HG02588 (cell line): ENCODE data around the gene PSMA6.
"Not testable (repeated sequence)": the region's sequence is repeated elsewhere in the genome, so short reads cannot be mapped to it uniquely, and the experiment has no call there.

ENCODE experiments used
- ATAC-seq: cut with Tn5 transposase; IDR thresholded peaks from one replicate; pipeline ENCODE4 v1.9.1; 2021; ENCODE audit warnings: mild to moderate bottlenecking, moderate library complexity; ENCODE audit not compliant: unreplicated experiment

The PSMA6 gene

GRCh38 chr14:35284506-35284905 is 7.7 kb upstream of the PSMA6 start:
- ATAC-seq: no peak

GRCh38 chr14:35285168-35286002 is 6.8 kb upstream of the PSMA6 start:
- peak; percentile 61 for ATAC-seq

- ATAC-seq: peak; percentile 12
Measured at GRCh38 chr14:35286003-35286600, 6.1 kb upstream of the PSMA6 start.

GRCh38 chr14:35286707-35287106 is 5.5 kb upstream of the PSMA6 start:
- no peak for ATAC-seq

- no peak for ATAC-seq
Measured at GRCh38 chr14:35287431-35288013, 4.7 kb upstream of the PSMA6 start.

GRCh38 chr14:35289623-35290022 is 2.6 kb upstream of the PSMA6 start:
- ATAC-seq: no peak

GRCh38 chr14:35292770-35293561 is 784 bp downstream of the PSMA6 start:
- ATAC-seq: no peak

- no peak for ATAC-seq
Measured at GRCh38 chr14:35295845-35296161, 3.6 kb downstream of the PSMA6 start.

GRCh38 chr14:35296545-35296944 is 4.4 kb downstream of the PSMA6 start:
- ATAC-seq: no peak

GRCh38 chr14:35297706-35298105 is 5.5 kb downstream of the PSMA6 start:
- no peak for ATAC-seq

GRCh38 chr14:35298351-35298750 is 6.2 kb downstream of the PSMA6 start:
- no peak for ATAC-seq

GRCh38 chr14:35299708-35300107 is 7.5 kb downstream of the PSMA6 start:
- ATAC-seq: no peak

GRCh38 chr14:35300228-35300627 is 8.0 kb downstream of the PSMA6 start:
- no peak for ATAC-seq

GRCh38 chr14:35301334-35301733 is 9.2 kb downstream of the PSMA6 start:
- not testable (repeated sequence) for ATAC-seq

- no peak for ATAC-seq
Measured at GRCh38 chr14:35301735-35302528, 9.8 kb downstream of the PSMA6 start.

- no peak for ATAC-seq
Measured at GRCh38 chr14:35303149-35303935, 11.2 kb downstream of the PSMA6 start.

- no peak for ATAC-seq
Measured at GRCh38 chr14:35304812-35305462, 12.8 kb downstream of the PSMA6 start.

GRCh38 chr14:35305633-35306032 is 13.5 kb downstream of the PSMA6 start:
- no peak for ATAC-seq

- ATAC-seq: no peak
Measured at GRCh38 chr14:35306114-35306513, 13.9 kb downstream of the PSMA6 start.
